Astrocyte of the cerebellum (primary cell): ENCODE measurements around the gene SMIM14.
A peak's percentile ranks its signal among the peaks of the same experiment; 100 is the strongest.

Experiments
- DNase-seq: peaks from one replicate; pipeline ENCODE4 v3.0.0-alpha.2; 2011; ENCODE audit warnings: low read depth
- H3K4me3 ChIP-seq: 2 replicates; pipeline ENCODE4 v1.5.1; 2011; ENCODE audit warnings: mild to moderate bottlenecking, low read depth, low read length, moderate library complexity
- in situ Hi-C: cut with HindIII; loops from 2 replicates; pipeline ENCODE4 v1.10.0; 2017; ENCODE audit warnings: low sequenced_read_pairs
- TF ChIP-seq, protein P1 (sequence below): IDR thresholded peaks from 2 replicates; pipeline ENCODE4 v1.5.1; 2012; ENCODE audit warnings: low read length, low read depth, moderate library complexity, mild to moderate bottlenecking; ENCODE audit errors: missing control alignments

The SMIM14 gene

DNA sequence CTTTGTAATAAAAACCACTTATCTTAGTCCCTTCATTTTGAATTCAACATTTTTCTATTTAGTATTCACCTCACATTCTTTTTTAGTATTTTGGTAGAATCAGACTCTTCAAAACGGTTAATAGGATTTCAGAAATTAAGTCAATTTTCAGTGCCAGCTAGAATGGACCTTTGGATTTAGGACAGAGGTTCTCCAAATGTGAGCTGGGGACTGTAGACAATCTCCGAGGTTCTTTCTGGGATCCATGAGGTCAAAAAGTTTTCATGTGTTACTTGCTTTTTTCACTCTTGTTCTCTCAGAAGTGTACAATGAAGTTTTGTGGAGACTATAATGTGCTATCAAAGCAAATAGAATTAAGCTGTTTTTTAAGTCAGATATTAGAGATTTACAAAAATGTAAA is 109.1 kb downstream of the SMIM14 start:
- no peak for DNase-seq
- in situ Hi-C loops: no loop called here
- H3K4me3 ChIP-seq: no peak overlapping the region
- TF ChIP-seq, protein P1, sequence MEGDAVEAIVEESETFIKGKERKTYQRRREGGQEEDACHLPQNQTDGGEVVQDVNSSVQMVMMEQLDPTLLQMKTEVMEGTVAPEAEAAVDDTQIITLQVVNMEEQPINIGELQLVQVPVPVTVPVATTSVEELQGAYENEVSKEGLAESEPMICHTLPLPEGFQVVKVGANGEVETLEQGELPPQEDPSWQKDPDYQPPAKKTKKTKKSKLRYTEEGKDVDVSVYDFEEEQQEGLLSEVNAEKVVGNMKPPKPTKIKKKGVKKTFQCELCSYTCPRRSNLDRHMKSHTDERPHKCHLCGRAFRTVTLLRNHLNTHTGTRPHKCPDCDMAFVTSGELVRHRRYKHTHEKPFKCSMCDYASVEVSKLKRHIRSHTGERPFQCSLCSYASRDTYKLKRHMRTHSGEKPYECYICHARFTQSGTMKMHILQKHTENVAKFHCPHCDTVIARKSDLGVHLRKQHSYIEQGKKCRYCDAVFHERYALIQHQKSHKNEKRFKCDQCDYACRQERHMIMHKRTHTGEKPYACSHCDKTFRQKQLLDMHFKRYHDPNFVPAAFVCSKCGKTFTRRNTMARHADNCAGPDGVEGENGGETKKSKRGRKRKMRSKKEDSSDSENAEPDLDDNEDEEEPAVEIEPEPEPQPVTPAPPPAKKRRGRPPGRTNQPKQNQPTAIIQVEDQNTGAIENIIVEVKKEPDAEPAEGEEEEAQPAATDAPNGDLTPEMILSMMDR: no peak

DNA sequence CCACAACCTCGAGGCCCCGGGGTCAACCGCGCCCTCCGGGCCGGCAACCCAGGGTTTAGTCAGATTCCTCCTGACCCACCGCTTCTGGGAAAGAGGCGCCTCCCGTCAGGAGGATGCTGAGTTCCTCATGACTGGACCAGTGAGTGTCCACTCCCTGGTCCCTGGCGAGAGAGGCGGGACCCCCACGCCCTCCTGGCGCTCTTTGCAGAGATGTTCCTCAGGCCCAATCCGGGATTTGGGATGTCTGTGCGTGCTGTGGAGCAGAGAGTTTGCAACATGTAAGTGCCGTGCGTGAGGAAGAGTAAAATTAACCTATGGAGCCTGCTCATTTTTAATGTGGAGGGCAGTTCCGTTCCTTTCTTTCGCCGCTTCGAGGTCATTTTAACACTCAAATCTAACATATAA is 110.6 kb downstream of the SMIM14 start:
- DNase-seq: peak; percentile 31
- in situ Hi-C loops: no loop called here
- H3K4me3 ChIP-seq: peak overlapping the region; percentile 99
- TF ChIP-seq, protein P1: no peak

DNA sequence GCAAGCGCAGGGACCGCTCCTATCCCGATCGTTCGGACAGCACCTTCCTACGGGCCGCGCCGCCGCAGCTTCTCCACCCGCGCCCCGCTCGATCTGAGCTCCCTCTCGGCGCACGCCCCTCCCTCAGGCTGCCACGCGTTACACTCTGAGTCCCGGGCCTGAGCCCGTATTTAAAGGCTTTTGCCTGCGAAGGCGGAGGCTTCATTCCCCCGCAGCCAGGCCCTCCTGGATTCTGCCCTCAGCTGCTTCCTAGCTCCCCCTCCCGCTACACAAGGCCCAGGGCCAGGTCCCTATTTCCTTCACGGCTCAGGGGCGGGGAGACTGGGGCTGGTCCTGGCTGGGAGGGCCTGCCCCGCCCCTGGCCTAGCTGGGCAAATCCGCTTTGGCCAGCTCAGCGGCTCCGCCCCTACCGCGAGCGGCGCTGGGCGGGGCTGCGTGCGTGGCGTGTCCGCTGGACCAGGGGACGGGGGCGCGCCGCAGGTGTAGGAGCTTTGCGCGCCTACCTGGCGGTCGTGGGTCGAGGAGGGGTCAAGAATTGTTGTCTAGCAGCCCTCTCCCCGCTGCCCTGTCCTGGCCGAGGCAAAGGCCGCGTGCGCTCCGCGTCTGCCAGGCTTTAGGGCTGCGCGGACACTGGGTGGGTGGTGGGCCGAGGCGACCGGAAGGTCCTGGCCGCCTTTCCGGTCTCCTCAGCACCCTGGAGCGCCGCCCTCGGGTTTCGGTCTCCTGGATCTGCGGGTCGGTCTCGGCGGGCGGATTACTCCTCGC is 111.2 kb downstream of the SMIM14 start, which contains the start of gene UGDH:
TSS of gene UGDH (minus strand) at position 144 of the 765 bp plus-strand sequence. CDS start 5,927 bp downstream, outside the sequence.
- TF ChIP-seq, protein P1: no peak
- in situ Hi-C loops: no loop called here
- DNase-seq: peak; percentile 97
- H3K4me3 ChIP-seq: peak within 1 kb of the TSS; percentile 99

DNA sequence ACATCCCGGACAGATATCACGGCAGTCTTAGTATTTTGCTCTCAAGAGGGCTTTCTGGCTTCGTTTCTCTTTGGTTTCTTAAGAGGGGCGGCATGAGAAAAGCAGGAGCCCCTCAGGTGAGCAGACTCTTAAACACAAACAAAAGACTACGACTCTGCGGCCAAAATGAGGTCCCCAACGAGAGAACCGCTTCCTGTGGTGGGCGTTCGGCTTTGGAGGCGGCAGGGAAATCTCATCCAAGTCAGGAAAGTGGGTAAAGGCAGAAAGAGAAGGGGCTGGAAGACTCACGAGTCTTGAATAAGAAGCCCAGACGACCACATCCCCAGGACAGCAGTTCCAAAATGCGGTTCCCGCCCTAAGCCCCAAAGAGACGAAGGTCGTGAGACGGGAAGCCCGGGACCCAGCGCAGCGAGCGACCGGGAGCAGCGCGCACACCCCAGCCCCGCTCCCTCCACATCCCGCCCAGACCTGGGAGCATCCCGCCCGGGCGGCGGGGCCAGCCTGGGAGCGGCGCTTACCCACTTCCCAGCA is 111.8 kb downstream of the SMIM14 start:
- in situ Hi-C loops: no loop called here
- peak overlapping the region; percentile 99 for H3K4me3 ChIP-seq
- no peak for DNase-seq
- TF ChIP-seq, protein P1: no peak

DNA sequence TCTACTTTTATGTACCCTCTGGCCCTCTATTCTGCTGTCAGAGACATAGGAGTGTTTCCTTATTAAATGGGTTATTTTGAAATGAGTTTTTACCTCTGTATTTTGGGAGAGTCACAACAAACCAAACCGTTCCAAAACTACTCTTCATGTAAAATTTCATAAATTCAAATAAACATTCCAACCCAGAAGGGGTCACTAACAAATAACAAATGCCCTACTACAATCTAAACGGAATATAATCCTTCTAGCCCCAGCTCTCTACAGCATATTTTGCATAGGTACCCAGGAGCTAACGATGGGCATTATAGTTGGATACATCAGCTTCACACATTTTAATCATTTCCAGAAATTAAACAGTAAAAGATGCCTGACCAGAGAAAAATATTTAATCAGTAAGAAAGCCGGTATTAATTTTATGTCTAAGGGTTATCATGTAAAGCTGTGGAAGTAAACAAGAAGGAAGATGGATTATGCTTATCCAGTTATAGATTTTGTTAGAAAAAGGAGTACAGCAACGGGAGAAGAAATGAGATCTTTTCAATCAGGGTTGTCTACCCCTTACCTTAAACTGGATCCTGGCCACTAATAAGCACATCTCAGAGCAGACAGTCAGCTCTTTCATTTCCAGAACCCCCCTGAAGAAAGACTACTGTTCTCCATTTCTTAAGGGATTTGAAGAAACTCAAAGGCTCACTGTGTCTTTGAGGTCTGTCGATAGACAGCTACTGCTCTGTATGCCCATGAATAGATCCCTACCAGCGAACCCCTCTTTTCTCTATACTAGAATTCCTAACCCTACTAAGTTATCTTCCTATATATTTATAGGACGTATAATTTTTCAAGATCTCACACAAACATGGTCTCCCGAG is 112.6 kb downstream of the SMIM14 start:
- TF ChIP-seq, protein P1: no peak
- in situ Hi-C loops: no loop called here
- no peak for DNase-seq
- peak overlapping the region; percentile 99 for H3K4me3 ChIP-seq

DNA sequence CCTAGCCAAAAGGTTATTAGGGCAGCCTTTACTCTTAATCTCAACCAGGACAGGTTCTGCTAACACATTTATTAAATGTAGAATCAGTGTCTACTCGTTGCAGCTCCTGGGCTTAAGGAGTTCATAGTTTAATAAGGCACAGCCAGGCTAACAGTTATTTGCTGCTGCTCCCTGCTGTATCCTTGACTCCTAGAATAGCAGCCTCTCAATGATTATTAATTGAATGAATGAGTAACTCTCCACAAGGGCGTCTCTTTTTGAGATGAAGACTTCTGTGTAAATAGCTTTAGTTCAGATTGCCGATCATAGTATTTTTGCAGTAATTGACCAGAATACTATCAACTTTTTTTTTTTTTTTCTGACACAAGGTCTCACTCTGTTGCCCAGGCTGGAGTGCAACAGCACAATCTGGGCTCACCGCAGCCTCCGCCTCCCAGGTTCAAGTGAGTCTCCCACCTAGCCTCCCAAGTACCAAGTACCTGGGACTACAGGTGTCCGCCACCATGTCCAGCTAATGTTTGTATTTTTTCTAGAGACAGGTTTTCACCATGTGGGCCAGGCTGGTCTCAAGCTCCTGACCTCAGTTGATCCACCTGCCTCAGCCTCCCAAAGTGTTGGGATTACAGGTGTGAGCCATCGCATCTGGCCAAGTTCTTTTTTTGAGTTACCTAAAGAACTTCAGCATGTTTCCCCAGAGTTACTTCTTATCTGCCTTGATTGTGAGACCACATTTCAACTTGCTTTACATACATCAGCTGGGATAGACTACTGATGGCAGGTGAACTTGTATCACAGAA is 114.3 kb downstream of the SMIM14 start:
- no peak overlapping the region for H3K4me3 ChIP-seq
- TF ChIP-seq, protein P1: no peak
- DNase-seq: no peak
- in situ Hi-C loops: no loop called here
